Cortex of kidney (tissue), 1 donor: ENCODE data around the gene KNDC1.
"Not testable (repeated sequence)": the region's sequence is repeated elsewhere in the genome, so short reads cannot be mapped to it uniquely, and the experiment has no call there.

Experiments
- DNase-seq: peaks from one replicate; lab custom pipeline; 2025; lab: John Stamatoyannopoulos, UW

The KNDC1 gene

DNA sequence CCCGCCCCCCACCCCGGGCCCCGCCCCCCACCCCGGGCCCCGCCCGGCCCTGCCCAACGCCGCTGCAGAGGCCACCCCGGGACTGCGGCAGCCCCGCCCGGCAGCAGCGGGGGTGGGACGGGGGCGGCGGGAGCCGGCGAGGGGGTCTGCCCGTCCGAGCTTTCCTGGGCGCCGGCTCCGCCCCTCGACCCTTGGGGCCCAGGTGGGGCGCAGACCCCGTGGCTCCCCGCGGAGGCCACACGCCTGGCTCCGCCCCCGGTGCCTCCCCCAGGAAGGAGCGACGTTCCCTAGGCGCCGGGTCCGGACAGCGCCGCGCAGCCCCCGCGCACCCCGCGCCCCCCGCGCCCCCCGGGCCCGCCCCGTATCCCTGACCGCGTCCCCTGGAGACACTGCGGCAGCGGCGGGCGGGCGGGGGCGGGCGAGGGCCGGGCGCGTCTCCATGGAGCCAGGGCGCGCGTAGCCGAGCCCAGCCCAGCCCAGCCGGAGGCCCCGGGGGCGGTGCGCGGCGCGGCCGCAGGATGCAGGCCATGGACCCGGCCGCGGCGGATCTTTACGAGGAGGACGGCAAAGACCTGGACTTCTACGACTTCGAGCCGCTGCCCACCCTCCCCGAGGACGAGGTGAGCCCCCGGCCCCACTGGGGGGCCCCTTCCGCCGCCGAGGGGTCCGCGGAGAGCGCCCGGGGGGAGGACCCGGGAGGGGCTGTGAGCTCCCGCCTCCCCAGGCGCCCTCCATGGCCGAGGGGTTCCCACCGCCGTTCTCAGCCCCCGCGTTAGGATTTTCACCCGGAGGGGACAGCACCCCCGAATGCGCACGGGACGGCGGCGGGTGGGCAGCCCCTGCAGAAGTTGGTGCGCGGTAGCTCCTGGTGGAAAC lies at the start of gene KNDC1:
Gene KNDC1, plus strand, starts transcription at position 270 of the 876 bp plus-strand sequence. Its CDS starts 249 bp downstream, at position 519.
- no peak for DNase-seq

GRCh38 chr10:133110609-133111275 lies 49.3 kb upstream of the KNDC1 start:
- DNase-seq = no peak

GRCh38 chr10:133111640-133112039 lies 48.4 kb upstream of the KNDC1 start:
- not testable (repeated sequence) for DNase-seq

GRCh38 chr10:133113146-133113830 lies 46.7 kb upstream of the KNDC1 start:
- no peak for DNase-seq

GRCh38 chr10:133113847-133114246 lies 46.2 kb upstream of the KNDC1 start:
- DNase-seq = no peak

GRCh38 chr10:133114251-133114650 lies 45.8 kb upstream of the KNDC1 start:
- DNase-seq = no peak

DNA sequence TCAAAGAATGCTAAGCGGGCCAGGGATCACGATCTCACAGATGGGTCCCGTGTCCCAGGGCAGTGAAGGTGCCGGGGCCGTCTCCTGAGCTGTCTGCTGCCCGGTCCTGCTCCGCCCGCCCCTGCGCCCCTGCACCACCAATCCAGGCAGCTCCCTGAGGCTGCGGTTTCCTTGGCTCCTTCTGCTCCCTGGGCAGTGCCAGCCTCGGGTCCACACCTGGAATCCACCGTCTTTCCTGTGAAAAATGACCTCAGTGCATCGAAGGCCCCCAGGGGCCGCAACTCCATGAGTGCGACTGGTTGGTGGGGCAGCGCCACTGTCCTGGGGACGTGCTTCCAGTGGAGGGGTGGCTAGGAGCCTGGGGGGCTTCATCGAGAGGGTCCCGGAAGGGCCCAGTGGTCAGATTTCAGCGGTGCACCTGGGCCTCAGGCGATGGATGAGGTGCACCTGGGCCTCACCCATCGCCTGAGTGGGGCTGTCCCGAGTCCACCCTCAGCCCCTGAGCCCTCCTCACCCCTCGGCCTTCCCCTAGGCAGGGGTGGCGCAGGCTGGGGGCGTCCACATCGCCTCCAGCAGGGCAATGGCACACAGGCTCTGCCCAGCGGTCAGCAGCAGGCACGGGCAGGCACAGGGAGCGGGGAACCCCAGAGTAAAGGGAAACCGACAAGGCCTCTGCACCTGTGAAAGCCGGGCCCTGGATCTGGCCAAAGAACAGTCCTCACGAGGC lies 45.1 kb upstream of the KNDC1 start:
- no peak for DNase-seq

DNA sequence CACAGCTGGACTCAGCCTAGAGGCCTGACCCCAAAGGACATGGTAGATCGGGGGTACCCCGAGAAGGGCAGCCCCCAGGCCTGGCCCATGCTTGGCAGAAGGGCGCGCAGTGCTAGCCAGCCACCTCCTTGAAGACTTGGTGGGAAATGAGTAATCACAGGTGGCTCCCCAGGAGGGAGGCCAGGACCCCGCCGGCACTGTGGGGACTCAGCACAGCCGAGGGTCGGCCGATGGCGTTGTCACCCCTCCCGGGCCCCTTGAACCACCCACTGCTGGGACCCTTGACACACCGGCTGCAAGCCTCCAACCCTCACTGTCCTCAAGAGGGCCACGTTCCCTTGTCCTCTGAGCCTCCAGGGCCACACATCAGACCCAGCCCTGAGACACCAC lies 44.6 kb upstream of the KNDC1 start:
- no peak for DNase-seq

- no peak for DNase-seq
Observed at GRCh38 chr10:133115976-133116375, 44.0 kb upstream of the KNDC1 start.

DNA sequence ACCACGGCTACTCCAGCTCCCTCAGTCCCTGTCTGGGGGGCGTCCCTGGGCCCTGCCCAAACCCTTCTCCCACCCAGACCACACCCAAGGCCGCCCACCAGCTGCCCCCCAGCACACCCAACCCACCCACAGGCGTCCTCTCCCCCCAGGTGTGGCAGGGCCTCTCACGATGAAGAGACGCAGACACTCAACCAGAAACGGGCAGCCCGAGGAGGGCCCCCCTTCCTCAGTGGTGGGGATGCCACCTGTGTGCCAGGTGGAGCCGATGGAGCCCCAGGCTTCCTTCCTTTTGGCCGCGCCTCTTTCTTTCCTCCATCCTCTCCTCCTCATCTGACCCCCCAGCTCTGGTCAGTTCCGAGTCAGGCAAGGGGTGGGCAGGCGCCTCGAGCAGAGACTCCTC lies 43.6 kb upstream of the KNDC1 start:
- DNase-seq = no peak

- no peak for DNase-seq
Observed at GRCh38 chr10:133117036-133117687, 42.9 kb upstream of the KNDC1 start.

DNA sequence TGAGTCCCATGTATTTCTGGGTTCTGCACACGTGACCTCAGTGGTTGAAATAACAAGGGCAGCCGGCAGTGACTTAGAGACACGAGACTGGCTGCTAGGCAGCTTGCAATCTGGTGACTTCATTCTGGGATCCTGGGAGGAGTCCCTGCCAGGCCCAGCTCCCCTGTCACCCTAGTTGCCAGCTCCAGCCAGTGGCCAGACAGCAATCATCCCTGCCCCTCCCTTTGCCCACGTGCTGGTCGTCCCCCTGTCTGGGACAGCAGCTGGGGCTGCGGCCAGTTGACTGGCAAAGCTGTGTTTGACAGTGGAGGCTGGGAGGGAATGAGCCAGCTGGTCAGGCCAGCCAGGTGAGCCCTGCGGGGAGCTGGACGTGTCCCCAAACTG lies 42.3 kb upstream of the KNDC1 start:
- DNase-seq = no peak

DNA sequence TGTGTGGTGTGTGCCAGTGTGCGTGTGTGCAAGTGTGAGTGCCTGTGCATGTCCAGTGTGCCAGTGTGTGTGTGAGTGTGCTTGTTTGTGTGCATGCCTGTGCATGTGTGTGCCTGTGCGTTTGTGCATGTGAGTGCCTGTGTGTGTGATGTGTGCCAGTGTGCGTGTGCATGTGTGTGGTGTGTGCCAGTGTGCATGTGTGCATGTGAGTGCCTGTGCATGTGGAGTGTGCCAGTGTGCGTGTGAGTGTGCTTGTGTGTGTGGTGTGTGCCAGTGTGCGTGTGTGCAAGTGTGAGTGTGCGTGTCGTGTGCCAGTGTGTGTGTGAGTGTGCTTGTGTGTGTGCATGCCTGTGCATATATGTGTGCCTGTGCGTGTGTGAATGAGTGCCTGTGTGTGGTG lies 38.5 kb upstream of the KNDC1 start:
- no peak for DNase-seq

GRCh38 chr10:133122171-133122935 lies 37.7 kb upstream of the KNDC1 start:
- DNase-seq = no peak

DNA sequence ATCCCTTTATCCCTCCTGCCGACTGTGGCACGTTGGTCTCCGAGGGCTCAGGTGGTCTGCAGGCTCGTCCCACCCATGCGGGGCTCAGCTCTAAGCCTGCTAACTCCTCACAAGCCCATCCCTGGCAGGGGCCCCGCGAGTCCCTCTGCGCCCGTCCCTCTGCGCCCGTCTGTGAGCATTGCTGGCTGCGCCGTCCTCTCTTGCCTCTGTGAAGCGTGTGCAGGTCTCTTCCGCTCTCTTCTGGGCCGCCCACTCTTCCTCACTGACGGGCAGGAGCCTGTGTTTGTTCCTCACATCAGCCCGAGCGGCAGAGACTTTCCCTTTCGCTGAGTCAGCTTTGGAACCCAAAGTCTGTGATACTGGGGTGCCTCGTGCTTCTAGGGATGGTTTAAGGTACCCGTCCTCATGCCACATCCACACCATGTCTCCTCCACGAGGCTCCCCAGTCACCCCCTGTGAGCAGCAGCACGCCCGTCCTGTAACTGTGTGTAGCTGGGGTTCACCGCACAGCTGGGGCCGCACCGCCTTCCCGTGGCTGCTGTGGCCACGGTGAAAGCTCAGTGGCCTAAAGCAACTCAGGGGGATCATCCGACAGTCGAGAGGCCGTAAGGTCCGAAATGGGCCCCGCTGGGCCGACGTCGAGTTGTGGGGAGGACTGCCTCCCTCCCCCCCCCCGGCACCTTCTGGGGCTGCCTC lies 36.8 kb upstream of the KNDC1 start:
- DNase-seq = no peak

GRCh38 chr10:133123746-133124356 lies 36.2 kb upstream of the KNDC1 start:
- no peak for DNase-seq

GRCh38 chr10:133124357-133125211 lies 35.4 kb upstream of the KNDC1 start:
- no peak for DNase-seq

GRCh38 chr10:133125901-133126300 lies 34.1 kb upstream of the KNDC1 start:
- no peak for DNase-seq
